Large intestine (tissue), 3 donors: ENCODE results near the gene YTHDF2. TPM values are rescaled to one million over a fixed set of nuclear protein-coding genes. Genes with fewer than 3 reads are reported as not detected.

Experiments used
- DNase-seq, 2 donors: peaks; one replicate each; pipeline versions ENCODE4 v3.0.0 to v3.0.0-alpha.2; 2013
- H3K27ac ChIP-seq: one replicate; pipeline ENCODE4 v1.5.1; 2013; ENCODE audit warnings: low read length
- H3K27me3 ChIP-seq: 2 replicates; pipeline ENCODE4 v1.6.1; 2013; ENCODE audit warnings: low read length; ENCODE audit not compliant: control insufficient read depth, insufficient read depth
- H3K36me3 ChIP-seq: 2 replicates; pipeline ENCODE4 v1.6.1; 2013; ENCODE audit warnings: low read length; ENCODE audit not compliant: control insufficient read depth, insufficient read depth
- H3K4me1 ChIP-seq: one replicate; pipeline ENCODE4 v1.6.1; 2013; ENCODE audit warnings: low read length; ENCODE audit not compliant: control insufficient read depth, insufficient read depth
- H3K4me3 ChIP-seq: one replicate; pipeline ENCODE4 v1.5.1; 2013; ENCODE audit warnings: low read length
- H3K9me3 ChIP-seq: one replicate; pipeline ENCODE4 v1.6.1; 2013; ENCODE audit warnings: mild to moderate bottlenecking, low read depth, low read length, moderate library complexity; ENCODE audit not compliant: control insufficient read depth
- WGBS: methylation state at CpG from one replicate; pipeline ENCODE4 v1.1.5; 2013; ENCODE audit warnings: low lambda C conversion rate; ENCODE audit not compliant: insufficient coverage; 5-methylcytosine and 5-hydroxymethylcytosine counted together
- polyA plus RNA-seq: library from polyadenylated mRNA; unstranded; fragments of 120-200 nt; gene quantifications from one replicate; pipeline ENCODE4 v1.2.1, GENCODE V29; 2013

The YTHDF2 gene
- polyA plus RNA-seq, 1 donor = 59.4 TPM

- no peak for DNase-seq
- Histone ChIP-seq H3K27ac (no peak overlapping the region), H3K4me1 (no peaks in the 10 kb centered on the region), H3K9me3 (no peaks in the 10 kb centered on the region), H3K4me3 (no peak overlapping the region), H3K36me3 (no peaks in the 10 kb centered on the region), H3K27me3 (no peaks in the 10 kb centered on the region)
- no CpG with 5 or more reads among the region's 18 CpGs for WGBS
Observed at GRCh38 chr1:28796352-28797211, 59.8 kb downstream of the YTHDF2 start.

GRCh38 chr1:28800324-28800723, 63.6 kb downstream of the YTHDF2 start:
- Histone ChIP-seq H3K4me3 (no peak overlapping the region), H3K36me3 (no peaks in the 10 kb centered on the region), H3K4me1 (no peaks in the 10 kb centered on the region), H3K27ac (no peak overlapping the region), H3K9me3 (no peaks in the 10 kb centered on the region), H3K27me3 (no peaks in the 10 kb centered on the region)
- WGBS = no CpG with 5 or more reads among the region's 3 CpGs
- no peak for DNase-seq

- H3K4me1 ChIP-seq = no peaks in the 10 kb centered on the region
- no peak overlapping the region for H3K4me3 ChIP-seq
- no peaks in the 10 kb centered on the region for H3K36me3 ChIP-seq
- no peaks in the 10 kb centered on the region for H3K9me3 ChIP-seq
- H3K27ac ChIP-seq = no peak overlapping the region
- no peak for DNase-seq
- H3K27me3 ChIP-seq = no peaks in the 10 kb centered on the region
- no CpG with 5 or more reads among the region's 6 CpGs for WGBS
Observed at GRCh38 chr1:28801461-28801860, 64.7 kb downstream of the YTHDF2 start.

- no peak for DNase-seq
- H3K4me1 ChIP-seq = no peaks in the 10 kb centered on the region
- H3K9me3 ChIP-seq = no peaks in the 10 kb centered on the region
- no CpG with 5 or more reads among the region's 5 CpGs for WGBS
- H3K4me3 ChIP-seq = no peak overlapping the region
- H3K27me3 ChIP-seq = peaks cover 5% of the 10 kb centered on the region
- no peaks in the 10 kb centered on the region for H3K36me3 ChIP-seq
- H3K27ac ChIP-seq = no peak overlapping the region
Observed at GRCh38 chr1:28803051-28803450, 66.3 kb downstream of the YTHDF2 start.

DNA sequence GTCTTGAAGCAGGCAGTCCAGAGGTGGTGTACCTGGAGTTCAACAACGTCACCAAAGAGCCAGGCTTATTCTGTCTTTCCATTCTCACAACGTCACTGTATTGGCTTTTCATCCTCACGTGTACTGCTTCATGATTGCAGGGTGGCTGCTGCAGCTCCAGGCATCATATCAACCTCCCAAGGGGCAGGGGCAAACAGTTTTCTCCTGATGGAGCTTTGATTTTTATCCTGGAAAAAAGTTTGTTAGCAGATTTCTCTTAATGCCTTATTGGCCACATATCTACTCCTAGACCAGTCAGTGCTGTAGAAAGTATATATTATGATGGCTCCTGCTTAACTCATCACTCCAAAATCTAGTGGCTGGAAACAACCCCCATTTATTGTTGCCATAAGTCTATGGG, 66.9 kb downstream of the YTHDF2 start:
- no peak overlapping the region for H3K4me3 ChIP-seq
- H3K27me3 ChIP-seq = peaks cover 5% of the 10 kb centered on the region
- H3K36me3 ChIP-seq = no peaks in the 10 kb centered on the region
- no peak overlapping the region for H3K27ac ChIP-seq
- no CpG with 5 or more reads among the region's 3 CpGs for WGBS
- H3K9me3 ChIP-seq = no peaks in the 10 kb centered on the region
- H3K4me1 ChIP-seq = no peaks in the 10 kb centered on the region
- DNase-seq = no peak

DNA sequence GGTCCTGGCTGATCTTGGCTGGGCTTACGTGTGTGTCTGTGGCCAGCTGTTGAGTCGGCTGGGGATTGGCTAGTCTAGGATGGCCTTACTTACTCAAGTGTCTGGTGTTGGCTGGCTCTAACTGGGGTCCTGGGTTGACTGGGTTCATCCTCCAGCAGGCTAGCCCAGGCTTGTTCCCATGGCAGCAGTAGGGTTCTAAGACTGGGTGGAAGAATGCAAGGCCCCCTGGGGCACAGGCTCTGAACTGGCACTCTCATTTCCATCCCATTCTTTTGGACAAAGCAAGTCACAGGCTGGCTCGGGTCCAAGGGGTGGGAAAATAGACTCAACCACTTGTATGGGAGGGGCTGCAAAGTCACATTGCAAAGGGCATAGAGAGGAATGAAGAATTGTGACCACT, 67.3 kb downstream of the YTHDF2 start:
- Histone ChIP-seq H3K4me3 (no peak overlapping the region), H3K36me3 (no peaks in the 10 kb centered on the region), H3K27me3 (peaks cover 5% of the 10 kb centered on the region), H3K27ac (no peak overlapping the region), H3K9me3 (no peaks in the 10 kb centered on the region), H3K4me1 (no peaks in the 10 kb centered on the region)
- no peak for DNase-seq
- no CpG with 5 or more reads among the region's 3 CpGs for WGBS

DNA sequence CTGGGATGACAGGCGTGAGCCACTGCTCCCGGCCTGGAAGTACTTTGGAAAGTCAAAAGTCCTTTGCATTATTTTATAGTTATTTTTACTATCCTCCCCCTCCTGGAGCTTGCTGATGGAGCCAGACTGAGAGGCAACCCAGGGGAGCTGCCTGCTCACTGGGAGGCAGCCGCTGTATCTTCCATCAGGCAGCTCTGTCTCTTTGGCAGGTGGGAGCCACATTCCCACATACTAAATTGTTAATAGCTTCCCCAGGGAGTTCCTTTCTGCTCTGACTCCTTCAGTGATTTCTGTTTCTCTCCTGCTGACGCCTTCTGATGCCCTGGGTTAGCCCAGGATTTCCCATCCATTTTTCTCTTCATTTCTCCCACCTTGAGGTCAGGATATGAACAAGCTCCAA, 70.3 kb downstream of the YTHDF2 start:
- WGBS = 40% methylated on average over 1 of the region's 4 CpGs
- no peak overlapping the region for H3K4me3 ChIP-seq

GRCh38 chr1:28807986-28808385, 71.2 kb downstream of the YTHDF2 start:
- H3K27me3 ChIP-seq = peaks cover 38% of the 10 kb centered on the region
- H3K36me3 ChIP-seq = no peaks in the 10 kb centered on the region
- no peaks in the 10 kb centered on the region for H3K4me1 ChIP-seq
- no CpG with 5 or more reads among the region's 4 CpGs for WGBS
- H3K9me3 ChIP-seq = peaks cover 3% of the 10 kb centered on the region
- H3K27ac ChIP-seq = no peak overlapping the region
- H3K4me3 ChIP-seq = no peak overlapping the region
- no peak for DNase-seq

More for the DNA sequence above, 70.3 kb downstream of the YTHDF2 start:
- Histone ChIP-seq H3K27me3 (peaks cover 30% of the 10 kb centered on the region), H3K4me1 (no peaks in the 10 kb centered on the region), H3K27ac (no peak overlapping the region), H3K36me3 (no peaks in the 10 kb centered on the region), H3K9me3 (no peaks in the 10 kb centered on the region)
- DNase-seq = no peak

GRCh38 chr1:28811369-28811765, 74.6 kb downstream of the YTHDF2 start:
- Histone ChIP-seq H3K4me1 (no peaks in the 10 kb centered on the region), H3K4me3 (no peak overlapping the region), H3K27me3 (peaks cover 69% of the 10 kb centered on the region), H3K27ac (no peak overlapping the region), H3K9me3 (peaks cover 3% of the 10 kb centered on the region), H3K36me3 (no peaks in the 10 kb centered on the region)
- no peak for DNase-seq
- WGBS = 38% methylated on average over 2 of the region's 9 CpGs

DNA sequence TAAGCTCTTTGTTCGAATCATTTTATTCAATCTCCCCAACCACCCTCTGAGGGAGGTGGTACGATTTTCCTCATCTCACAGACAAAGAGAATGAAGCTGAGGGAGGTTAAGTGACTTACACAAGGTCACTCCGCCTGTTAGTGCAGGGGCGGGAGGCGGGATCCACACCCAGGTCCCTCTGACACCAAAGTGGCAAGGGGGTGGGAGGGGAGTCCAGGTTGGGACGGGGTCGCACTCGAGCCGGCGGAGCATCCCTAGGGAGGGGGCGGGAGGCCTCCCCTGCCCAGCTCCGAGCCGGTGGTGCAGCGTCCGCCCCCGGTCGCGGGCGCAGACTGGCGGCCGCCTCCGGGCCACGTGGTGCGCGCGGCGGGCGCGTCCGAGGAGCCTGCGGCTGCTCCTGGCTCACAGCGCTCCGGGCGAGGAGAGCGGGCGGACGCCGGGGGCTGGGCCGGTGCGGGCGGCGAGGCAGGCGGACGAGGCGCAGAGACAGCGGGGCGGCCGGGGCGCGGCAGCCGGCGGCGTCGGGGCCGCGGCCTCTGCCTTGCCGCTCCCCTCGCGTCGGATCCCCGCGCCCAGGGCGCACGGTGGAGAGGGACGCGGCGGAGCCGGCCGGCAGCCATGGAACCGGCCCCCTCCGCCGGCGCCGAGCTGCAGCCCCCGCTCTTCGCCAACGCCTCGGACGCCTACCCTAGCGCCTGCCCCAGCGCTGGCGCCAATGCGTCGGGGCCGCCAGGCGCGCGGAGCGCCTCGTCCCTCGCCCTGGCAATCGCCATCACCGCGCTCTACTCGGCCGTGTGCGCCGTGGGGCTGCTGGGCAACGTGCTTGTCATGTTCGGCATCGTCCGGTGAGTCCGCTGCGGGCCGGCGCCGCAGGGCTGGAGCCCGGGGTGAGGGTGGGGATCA, 75.3 kb downstream of the YTHDF2 start, which contains the start of gene OPRD1:
Gene OPRD1 (plus strand): TSS at position 405 of the 903 bp plus-strand sequence. CDS start 214 bp downstream, at position 619.
- no CpG with 5 or more reads among the region's 108 CpGs for WGBS
- peaks cover 72% of the 10 kb centered on the region for H3K27me3 ChIP-seq
- H3K27ac ChIP-seq = no peak within 1 kb of the TSS
- DNase-seq = peak in 1 of 2 donors; percentile 33
- peaks cover 3% of the 10 kb centered on the region for H3K9me3 ChIP-seq
- no peaks in the 10 kb centered on the region for H3K36me3 ChIP-seq
- no peaks in the 10 kb centered on the region for H3K4me1 ChIP-seq
- H3K4me3 ChIP-seq = no peak within 1 kb of the TSS
